Measurements from ENCODE around the gene VPS35.

VPS35 gene

DNA sequence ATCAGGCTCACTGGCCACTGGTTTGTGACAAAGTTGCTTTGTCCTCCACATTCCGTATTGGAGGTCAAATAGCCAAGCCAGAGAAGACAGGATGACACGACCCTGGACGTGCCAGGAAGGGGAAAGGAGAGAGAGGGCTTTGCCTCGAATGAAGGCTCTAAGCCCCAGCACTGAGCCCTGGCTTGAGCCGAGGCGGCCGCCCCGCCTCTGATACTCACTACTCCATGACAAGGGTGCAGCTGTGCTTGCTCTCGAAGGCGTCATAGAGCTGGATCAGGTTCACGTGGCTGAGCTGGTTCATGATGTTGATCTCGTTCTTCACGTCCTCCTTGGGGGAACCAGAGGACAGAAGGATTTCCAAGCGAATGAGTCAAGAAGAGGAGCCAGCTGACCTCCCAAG, 39.8 kb upstream of the VPS35 start:
- Histone ChIP-seq H3K9me3 (ENCODE audit: control insufficient read depth in 2 of 2, low read length in 2 of 2) (peaks cover 0 to 2% of the 10 kb centered on the region in 2 donors), H3K9ac (ENCODE audit: low read depth in 1 of 2, low read length in 2 of 2) (no peak overlapping the region), H3K36me3 (ENCODE audit: control insufficient read depth in 2 of 2, insufficient read depth in 2 of 2, low read length in 2 of 2) (no peaks in the 10 kb centered on the region), H3K4me1 (ENCODE audit: control insufficient read depth in 2 of 2, insufficient read depth in 2 of 2, low read length in 2 of 2) (no peaks in the 10 kb centered on the region), H3K4me3 (ENCODE audit: low read length in 2 of 2) (no peak overlapping the region), H3K27me3 (ENCODE audit: control insufficient read depth in 2 of 2, insufficient read depth in 2 of 2, low read length in 2 of 2) (no peaks in the 10 kb centered on the region), H3K27ac (ENCODE audit: low read depth in 2 of 2, low read length in 2 of 2) (no peak overlapping the region)

DNA sequence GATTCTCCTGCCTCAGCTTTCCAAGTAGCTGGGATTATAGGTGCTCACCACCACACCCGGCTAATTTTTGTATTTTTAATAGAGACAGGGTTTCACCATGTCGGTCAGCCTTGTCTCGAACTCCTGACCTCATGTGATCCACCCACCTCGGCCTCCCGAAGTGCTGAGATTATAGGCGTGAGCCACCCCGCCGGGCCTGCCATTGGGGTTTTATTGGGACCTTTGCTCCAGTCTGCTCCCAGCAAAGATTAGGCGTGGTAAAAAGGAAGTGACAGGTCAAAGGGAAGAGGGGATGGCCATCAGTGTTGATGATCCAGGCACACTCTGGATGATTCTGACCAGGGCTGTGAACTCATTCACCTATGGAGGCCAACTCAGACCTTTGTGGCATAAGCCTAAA, 38.7 kb upstream of the VPS35 start:
- Histone ChIP-seq H3K27ac (ENCODE audit: low read depth in 2 of 2, low read length in 2 of 2) (no peak overlapping the region), H3K9me3 (ENCODE audit: control insufficient read depth in 2 of 2, low read length in 2 of 2) (peaks cover 0 to 2% of the 10 kb centered on the region in 2 donors), H3K4me3 (ENCODE audit: low read length in 2 of 2) (no peak overlapping the region), H3K36me3 (ENCODE audit: control insufficient read depth in 2 of 2, insufficient read depth in 2 of 2, low read length in 2 of 2) (no peaks in the 10 kb centered on the region), H3K9ac (ENCODE audit: low read depth in 1 of 2, low read length in 2 of 2) (no peak overlapping the region), H3K27me3 (ENCODE audit: control insufficient read depth in 2 of 2, insufficient read depth in 2 of 2, low read length in 2 of 2) (no peaks in the 10 kb centered on the region), H3K4me1 (ENCODE audit: control insufficient read depth in 2 of 2, insufficient read depth in 2 of 2, low read length in 2 of 2) (no peaks in the 10 kb centered on the region)

DNA sequence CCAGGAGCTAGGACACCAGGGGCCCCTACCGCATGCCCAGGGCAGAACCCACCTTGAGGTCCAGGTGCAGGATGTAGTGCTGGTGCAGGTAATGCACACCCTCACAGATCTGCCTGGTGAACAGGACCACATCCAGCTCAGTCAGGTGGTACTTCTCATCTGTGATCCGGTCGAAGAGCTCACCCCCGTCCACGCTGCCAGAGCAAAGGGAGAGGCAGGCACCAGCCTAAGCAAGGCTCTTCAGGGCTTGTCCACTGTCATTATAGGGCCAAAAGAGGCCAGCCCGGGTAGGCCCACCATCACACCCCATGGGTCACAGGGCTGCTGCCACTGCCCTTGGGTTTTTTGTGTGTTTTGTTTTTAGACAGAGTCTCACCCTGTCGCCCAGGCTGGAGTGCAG, 38.2 kb upstream of the VPS35 start:
- Histone ChIP-seq H3K9ac (ENCODE audit: low read depth in 1 of 2, low read length in 2 of 2) (no peak overlapping the region), H3K4me3 (ENCODE audit: low read length in 2 of 2) (no peak overlapping the region), H3K9me3 (ENCODE audit: control insufficient read depth in 2 of 2, low read length in 2 of 2) (peaks cover 0 to 2% of the 10 kb centered on the region in 2 donors), H3K36me3 (ENCODE audit: control insufficient read depth in 2 of 2, insufficient read depth in 2 of 2, low read length in 2 of 2) (no peaks in the 10 kb centered on the region), H3K4me1 (ENCODE audit: control insufficient read depth in 2 of 2, insufficient read depth in 2 of 2, low read length in 2 of 2) (no peaks in the 10 kb centered on the region), H3K27ac (ENCODE audit: low read depth in 2 of 2, low read length in 2 of 2) (no peak overlapping the region), H3K27me3 (ENCODE audit: control insufficient read depth in 2 of 2, insufficient read depth in 2 of 2, low read length in 2 of 2) (no peaks in the 10 kb centered on the region)

- Histone ChIP-seq H3K9ac (ENCODE audit: low read depth in 1 of 2, low read length in 2 of 2) (no peak overlapping the region), H3K27ac (ENCODE audit: low read depth in 2 of 2, low read length in 2 of 2) (no peak overlapping the region), H3K4me3 (ENCODE audit: low read length in 2 of 2) (no peak overlapping the region), H3K9me3 (ENCODE audit: control insufficient read depth in 2 of 2, low read length in 2 of 2) (peaks cover 0 to 2% of the 10 kb centered on the region in 2 donors), H3K4me1 (ENCODE audit: control insufficient read depth in 2 of 2, insufficient read depth in 2 of 2, low read length in 2 of 2) (no peaks in the 10 kb centered on the region), H3K36me3 (ENCODE audit: control insufficient read depth in 2 of 2, insufficient read depth in 2 of 2, low read length in 2 of 2) (no peaks in the 10 kb centered on the region), H3K27me3 (ENCODE audit: control insufficient read depth in 2 of 2, insufficient read depth in 2 of 2, low read length in 2 of 2) (no peaks in the 10 kb centered on the region)
Measured at GRCh38 chr16:46721885-46722284, 32.9 kb upstream of the VPS35 start.

GRCh38 chr16:46720619-46721018, 31.6 kb upstream of the VPS35 start:
- H3K4me1 ChIP-seq (ENCODE audit: control insufficient read depth in 2 of 2, insufficient read depth in 2 of 2, low read length in 2 of 2), result no peaks in the 10 kb centered on the region
- H3K9ac ChIP-seq (ENCODE audit: low read depth in 1 of 2, low read length in 2 of 2), result no peak overlapping the region
- H3K36me3 ChIP-seq (ENCODE audit: control insufficient read depth in 2 of 2, insufficient read depth in 2 of 2, low read length in 2 of 2), result no peaks in the 10 kb centered on the region
- no peak overlapping the region for H3K27ac ChIP-seq (ENCODE audit: low read depth in 2 of 2, low read length in 2 of 2)
- H3K27me3 ChIP-seq (ENCODE audit: control insufficient read depth in 2 of 2, insufficient read depth in 2 of 2, low read length in 2 of 2), result no peaks in the 10 kb centered on the region
- no peak overlapping the region for H3K4me3 ChIP-seq (ENCODE audit: low read length in 2 of 2)
- peaks cover 0 to 2% of the 10 kb centered on the region in 2 donors for H3K9me3 ChIP-seq (ENCODE audit: control insufficient read depth in 2 of 2, low read length in 2 of 2)

DNA sequence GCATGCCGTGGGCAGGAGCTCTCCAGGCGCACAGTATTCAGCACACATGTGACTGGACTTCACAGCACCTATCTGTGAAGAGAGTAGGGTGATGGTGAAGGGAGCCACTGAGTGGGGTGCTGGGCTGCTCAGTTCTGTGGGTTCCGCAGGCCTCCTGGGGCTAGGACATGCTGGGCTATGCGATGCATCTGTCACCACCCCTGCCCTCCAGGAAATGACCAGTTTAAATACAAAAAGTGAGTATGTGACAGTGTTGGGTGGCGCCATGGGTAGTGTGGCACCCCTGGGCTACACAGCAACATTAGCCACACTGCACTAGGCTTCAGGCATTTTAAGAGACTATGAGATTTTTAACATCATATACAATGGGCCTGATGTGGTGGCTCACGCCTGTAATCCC, 30.6 kb upstream of the VPS35 start:
- Histone ChIP-seq H3K9me3 (ENCODE audit: control insufficient read depth in 2 of 2, low read length in 2 of 2) (no peaks in the 10 kb centered on the region), H3K4me3 (ENCODE audit: low read length in 2 of 2) (no peak overlapping the region), H3K36me3 (ENCODE audit: control insufficient read depth in 2 of 2, insufficient read depth in 2 of 2, low read length in 2 of 2) (no peaks in the 10 kb centered on the region), H3K9ac (ENCODE audit: low read depth in 1 of 2, low read length in 2 of 2) (no peak overlapping the region), H3K4me1 (ENCODE audit: control insufficient read depth in 2 of 2, insufficient read depth in 2 of 2, low read length in 2 of 2) (no peaks in the 10 kb centered on the region), H3K27ac (ENCODE audit: low read depth in 2 of 2, low read length in 2 of 2) (no peak overlapping the region), H3K27me3 (ENCODE audit: control insufficient read depth in 2 of 2, insufficient read depth in 2 of 2, low read length in 2 of 2) (no peaks in the 10 kb centered on the region)

DNA sequence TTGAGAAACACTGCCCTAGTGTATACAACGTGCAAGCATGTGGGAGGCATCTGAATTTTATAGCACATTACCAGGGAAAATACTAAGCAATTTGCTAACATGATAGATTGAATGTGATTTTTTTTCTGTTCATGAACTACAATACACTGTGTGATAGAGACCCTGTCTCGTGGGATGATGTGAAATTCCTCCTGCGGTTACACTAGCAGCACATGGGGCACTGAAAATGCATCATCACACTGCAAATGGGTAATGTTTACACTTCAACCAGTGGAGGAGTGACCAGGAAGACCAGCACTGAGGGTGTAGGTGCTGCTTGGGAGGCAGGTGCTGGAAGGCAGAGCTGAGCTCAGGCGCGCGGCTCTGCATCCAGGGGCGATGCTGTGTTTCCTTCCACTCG, 29.2 kb upstream of the VPS35 start:
- Histone ChIP-seq H3K27ac (ENCODE audit: low read depth in 2 of 2, low read length in 2 of 2) (no peak overlapping the region), H3K4me1 (ENCODE audit: control insufficient read depth in 2 of 2, insufficient read depth in 2 of 2, low read length in 2 of 2) (no peaks in the 10 kb centered on the region), H3K36me3 (ENCODE audit: control insufficient read depth in 2 of 2, insufficient read depth in 2 of 2, low read length in 2 of 2) (no peaks in the 10 kb centered on the region), H3K9ac (ENCODE audit: low read depth in 1 of 2, low read length in 2 of 2) (no peak overlapping the region), H3K27me3 (ENCODE audit: control insufficient read depth in 2 of 2, insufficient read depth in 2 of 2, low read length in 2 of 2) (no peaks in the 10 kb centered on the region), H3K9me3 (ENCODE audit: control insufficient read depth in 2 of 2, low read length in 2 of 2) (no peaks in the 10 kb centered on the region), H3K4me3 (ENCODE audit: low read length in 2 of 2) (no peak overlapping the region)

DNA sequence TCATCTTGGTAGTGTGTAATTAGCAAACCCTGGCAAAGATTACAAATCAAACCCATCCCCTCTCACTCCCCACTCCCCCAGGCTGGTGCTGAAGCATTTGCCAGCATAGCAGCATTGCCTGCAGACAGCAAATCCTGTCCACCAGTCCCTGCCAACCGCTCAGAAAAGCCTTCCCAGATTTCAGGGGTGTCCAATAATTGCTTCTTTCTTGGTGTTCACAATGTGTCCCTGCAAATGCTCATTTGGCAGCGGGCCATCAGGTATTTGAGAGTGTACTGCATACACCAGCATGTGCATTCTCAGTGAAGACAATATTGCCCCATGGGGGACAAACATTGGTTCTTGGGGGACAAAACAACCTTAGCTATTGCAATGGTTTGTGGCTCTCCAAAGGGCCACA, 28.7 kb upstream of the VPS35 start:
- H3K9ac ChIP-seq (ENCODE audit: low read depth in 1 of 2, low read length in 2 of 2), result no peak overlapping the region
- no peaks in the 10 kb centered on the region for H3K27me3 ChIP-seq (ENCODE audit: control insufficient read depth in 2 of 2, insufficient read depth in 2 of 2, low read length in 2 of 2)
- H3K4me1 ChIP-seq (ENCODE audit: control insufficient read depth in 2 of 2, insufficient read depth in 2 of 2, low read length in 2 of 2), result peaks cover 0 to under 1% of the 10 kb centered on the region in 2 donors
- no peak overlapping the region for H3K27ac ChIP-seq (ENCODE audit: low read depth in 2 of 2, low read length in 2 of 2)
- H3K36me3 ChIP-seq (ENCODE audit: control insufficient read depth in 2 of 2, insufficient read depth in 2 of 2, low read length in 2 of 2), result no peaks in the 10 kb centered on the region
- H3K4me3 ChIP-seq (ENCODE audit: low read length in 2 of 2), result no peak overlapping the region
- H3K9me3 ChIP-seq (ENCODE audit: control insufficient read depth in 2 of 2, low read length in 2 of 2), result no peaks in the 10 kb centered on the region

DNA sequence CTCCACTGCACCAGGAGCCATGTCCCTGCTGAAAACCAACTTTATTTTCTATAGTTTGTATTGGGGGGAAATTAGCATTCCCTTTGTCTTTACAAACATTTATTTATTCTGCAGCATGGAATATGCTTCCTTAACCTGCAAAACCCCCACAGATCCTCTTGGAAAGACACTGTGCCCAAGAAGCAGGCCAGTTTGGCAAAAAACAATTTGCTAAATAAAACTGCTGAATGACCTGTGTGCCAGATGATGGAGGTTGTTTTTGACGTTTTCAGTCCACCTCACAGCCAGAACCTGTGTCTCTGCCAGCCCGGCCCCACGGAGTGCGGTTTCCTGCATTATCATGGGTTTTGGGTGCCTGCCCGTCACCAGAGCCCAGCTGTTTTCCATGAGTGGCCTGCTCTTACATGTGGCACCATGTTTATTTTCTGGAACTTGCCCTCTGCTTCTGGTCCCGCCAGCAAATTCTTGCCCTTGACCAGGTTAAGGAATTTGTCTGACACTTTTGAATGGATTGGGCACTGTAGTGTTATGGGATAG, 26.9 kb upstream of the VPS35 start:
- H3K27me3 ChIP-seq (ENCODE audit: control insufficient read depth in 2 of 2, insufficient read depth in 2 of 2, low read length in 2 of 2), result no peaks in the 10 kb centered on the region
- no peaks in the 10 kb centered on the region for H3K9me3 ChIP-seq (ENCODE audit: control insufficient read depth in 2 of 2, low read length in 2 of 2)
- no peak overlapping the region for H3K9ac ChIP-seq (ENCODE audit: low read depth in 1 of 2, low read length in 2 of 2)
- peaks cover 0 to 3% of the 10 kb centered on the region in 2 donors for H3K4me1 ChIP-seq (ENCODE audit: control insufficient read depth in 2 of 2, insufficient read depth in 2 of 2, low read length in 2 of 2)
- no peak overlapping the region for H3K4me3 ChIP-seq (ENCODE audit: low read length in 2 of 2)
- no peak overlapping the region for H3K27ac ChIP-seq (ENCODE audit: low read depth in 2 of 2, low read length in 2 of 2)
- H3K36me3 ChIP-seq (ENCODE audit: control insufficient read depth in 2 of 2, insufficient read depth in 2 of 2, low read length in 2 of 2), result no peaks in the 10 kb centered on the region

GRCh38 chr16:46714797-46715591, 26.0 kb upstream of the VPS35 start:
- no peak overlapping the region for H3K9ac ChIP-seq (ENCODE audit: low read depth in 1 of 2, low read length in 2 of 2)
- H3K27ac ChIP-seq (ENCODE audit: low read depth in 2 of 2, low read length in 2 of 2), result no peak overlapping the region
- H3K27me3 ChIP-seq (ENCODE audit: control insufficient read depth in 2 of 2, insufficient read depth in 2 of 2, low read length in 2 of 2), result no peaks in the 10 kb centered on the region
- H3K36me3 ChIP-seq (ENCODE audit: control insufficient read depth in 2 of 2, insufficient read depth in 2 of 2, low read length in 2 of 2), result no peaks in the 10 kb centered on the region
- no peaks in the 10 kb centered on the region for H3K9me3 ChIP-seq (ENCODE audit: control insufficient read depth in 2 of 2, low read length in 2 of 2)
- H3K4me1 ChIP-seq (ENCODE audit: control insufficient read depth in 2 of 2, insufficient read depth in 2 of 2, low read length in 2 of 2), result peaks cover 0 to 3% of the 10 kb centered on the region in 2 donors
- H3K4me3 ChIP-seq (ENCODE audit: low read length in 2 of 2), result no peak overlapping the region

Measured in mucosa of rectum (tissue), 2 donors.